HepG2 (cell line): ENCODE measurements around the gene DLL4. TPM values are rescaled to one million over a fixed set of nuclear protein-coding genes. Genes with fewer than 3 reads are reported as not detected.

ENCODE experiments used
- AHR ChIP-seq: IDR thresholded peaks from 2 replicates; pipeline ENCODE4 v1.6.1; 2018; ENCODE audit warnings: missing genetic modification reagents, missing compliant biosample characterization
- CC2D1A ChIP-seq: sonication (generic); formaldehyde crosslinking; IDR thresholded peaks from 2 replicates; pipeline ENCODE4 v1.8.1; 2023; ENCODE audit warnings: mild to moderate bottlenecking, missing genetic modification reagents
- CEBPB ChIP-seq: IDR thresholded peaks from 2 replicates; pipeline ENCODE4 v1.6.1; 2011; ENCODE audit warnings: low read depth, low read length, improper control_type of control experiment, borderline replicate concordance
- FOSL1 ChIP-seq: sonication (generic); formaldehyde crosslinking; IDR thresholded peaks from 2 replicates; pipeline ENCODE4 v1.9.0; 2021; ENCODE audit warnings: missing genetic modification reagents, borderline replicate concordance
- FOXJ3 ChIP-seq: sonication (generic); formaldehyde crosslinking; IDR thresholded peaks from 2 replicates; pipeline ENCODE4 v1.4.0; 2020; ENCODE audit warnings: missing genetic modification reagents, mild to moderate bottlenecking, borderline replicate concordance
- FOXK1 ChIP-seq: sonication (generic); formaldehyde crosslinking; IDR thresholded peaks from 2 replicates; pipeline ENCODE4 v1.4.0; 2020; ENCODE audit warnings: low read depth, missing genetic modification reagents, borderline replicate concordance
- KDM6A ChIP-seq: IDR thresholded peaks from 2 replicates; pipeline ENCODE4 v1.6.1; 2016; ENCODE audit warnings: low read depth
- NFIB ChIP-seq: sonication (generic); formaldehyde crosslinking; IDR thresholded peaks from 2 replicates; pipeline ENCODE4 v1.9.0; 2021; ENCODE audit warnings: missing genetic modification reagents, mild to moderate bottlenecking, borderline replicate concordance
- NR2C2 ChIP-seq: sonication (generic); formaldehyde crosslinking; IDR thresholded peaks from 2 replicates; pipeline ENCODE4 v1.4.0; 2020; ENCODE audit warnings: missing genetic modification reagents, mild to moderate bottlenecking, moderate library complexity, borderline replicate concordance
- NRL ChIP-seq: sonication (generic); formaldehyde crosslinking; IDR thresholded peaks from 2 replicates; pipeline ENCODE4 v1.5.0; 2020; ENCODE audit warnings: missing genetic modification reagents, mild to moderate bottlenecking, moderate library complexity, borderline replicate concordance
- PRMT3 ChIP-seq: sonication (generic); formaldehyde crosslinking; IDR thresholded peaks from 2 replicates; pipeline ENCODE4 v1.8.1; 2022; ENCODE audit warnings: low read depth, mild to moderate bottlenecking, moderate library complexity, missing genetic modification reagents, borderline replicate concordance
- RNF2 ChIP-seq: fragments of 450-650 bp; conservative IDR thresholded peaks from 2 replicates; pipeline ENCODE4 v1.6.1; 2016; ENCODE audit warnings: low read depth
- STAG1 ChIP-seq: sonication (generic); formaldehyde crosslinking; IDR thresholded peaks from 2 replicates; pipeline ENCODE4 v1.4.0; 2020; ENCODE audit warnings: missing genetic modification reagents
- TERF1 ChIP-seq: sonication (generic); formaldehyde crosslinking; IDR thresholded peaks from 2 replicates; pipeline ENCODE4 v1.8.0; 2022; ENCODE audit warnings: mild to moderate bottlenecking, missing genetic modification reagents, moderate library complexity
- TOE1 ChIP-seq: sonication (generic); formaldehyde crosslinking; IDR thresholded peaks from 2 replicates; pipeline ENCODE4 v1.4.0; 2020; ENCODE audit warnings: mild to moderate bottlenecking, missing genetic modification reagents
- ZHX1 ChIP-seq: sonication (generic); formaldehyde crosslinking; IDR thresholded peaks from 2 replicates; pipeline ENCODE4 v1.8.1; 2022; ENCODE audit warnings: low read depth, mild to moderate bottlenecking, missing genetic modification reagents
- ZNF253 ChIP-seq: sonication (generic); formaldehyde crosslinking; IDR thresholded peaks from 2 replicates; pipeline ENCODE4 v1.8.0; 2022; ENCODE audit warnings: mild to moderate bottlenecking, missing genetic modification reagents, borderline replicate concordance
- ZNF33A ChIP-seq: sonication (generic); formaldehyde crosslinking; IDR thresholded peaks from 2 replicates; pipeline ENCODE4 v1.5.1; 2020; ENCODE audit warnings: missing genetic modification reagents, mild to moderate bottlenecking, moderate library complexity, borderline replicate concordance
- polyA plus RNA-seq, 8 experiments: library from polyadenylated mRNA; depleted of rRNA in 3 of 8; stranded (reverse) in 7 of 8; unstranded in 1 of 8; fragments of >200 nt; fragmentation: Illumina TruSeq in 4 of 8; extraction: Trizol in 4 of 8; gene quantifications; 2 replicates each; pipeline versions ENCODE4 v1.2.1 to v1.2.3, GENCODE V29; 2011 to 2016; ENCODE audit warnings: low read depth in 4 of 8, missing spikeins in 1 of 8, mixed read lengths in 1 of 8; ENCODE audit not compliant: insufficient read depth in 1 of 8
- total RNA-seq, 5 experiments: library from RNA; depleted of rRNA; stranded (reverse); fragments of >200 nt; fragmentation: Illumina TruSeq; extraction: Trizol; gene quantifications; 2 replicates each; pipeline ENCODE4 v1.2.3, GENCODE V29; 2016; ENCODE audit warnings: low read depth in 1 of 5

The DLL4 gene
- total and polyA plus RNA-seq, 2 of the 13 experiments (the other 11 are each of a cell fraction or from before 2014, with no cell fraction given), result 0.20 to 0.25 TPM

- TF ChIP-seq TERF1 (CRISPR knock-in tag), result no peak
- no peak for TF ChIP-seq NFIB (CRISPR knock-in tag)
- no peak for TF ChIP-seq AHR
- no peak for TF ChIP-seq ZHX1 (CRISPR knock-in tag)
- no peak for TF ChIP-seq CC2D1A (CRISPR knock-in tag)
- TF ChIP-seq KDM6A (CRISPR knock-in tag), result no peak
- no peak for TF ChIP-seq FOSL1 (CRISPR knock-in tag)
- no peak for TF ChIP-seq TOE1
- TF ChIP-seq RNF2, result no peak
- TF ChIP-seq CEBPB, result no peak
- no peak for TF ChIP-seq ZNF253
- TF ChIP-seq FOXJ3, result peak; percentile 24; the same call in 1 of the 2 replicates
- no peak for TF ChIP-seq NR2C2 (CRISPR knock-in tag)
- TF ChIP-seq FOXK1 (CRISPR knock-in tag), result no peak
- no peak for TF ChIP-seq PRMT3 (CRISPR knock-in tag)
- TF ChIP-seq ZNF33A (CRISPR knock-in tag), result no peak
- TF ChIP-seq STAG1 (CRISPR knock-in tag), result peak; percentile 90
- peak; percentile 60; the same call in 1 of the 2 replicates for TF ChIP-seq NRL (CRISPR knock-in tag)
Measured at GRCh38 chr15:40906091-40906990, 22.8 kb upstream of the DLL4 start (continued).
